GM18873 (cell line): Measurements from ENCODE around the gene MUC4.
"Not testable (repeated sequence)": the region's sequence is repeated elsewhere in the genome, so short reads cannot be mapped to it uniquely, and the experiment has no call there.

Source experiments
- ATAC-seq: cut with Tn5 transposase; IDR thresholded peaks from one replicate; pipeline ENCODE4 v1.9.1; 2021; ENCODE audit warnings: mild to moderate bottlenecking, moderate library complexity, moderate number of reproducible peaks; ENCODE audit not compliant: unreplicated experiment, low FRiP score

MUC4 gene

DNA sequence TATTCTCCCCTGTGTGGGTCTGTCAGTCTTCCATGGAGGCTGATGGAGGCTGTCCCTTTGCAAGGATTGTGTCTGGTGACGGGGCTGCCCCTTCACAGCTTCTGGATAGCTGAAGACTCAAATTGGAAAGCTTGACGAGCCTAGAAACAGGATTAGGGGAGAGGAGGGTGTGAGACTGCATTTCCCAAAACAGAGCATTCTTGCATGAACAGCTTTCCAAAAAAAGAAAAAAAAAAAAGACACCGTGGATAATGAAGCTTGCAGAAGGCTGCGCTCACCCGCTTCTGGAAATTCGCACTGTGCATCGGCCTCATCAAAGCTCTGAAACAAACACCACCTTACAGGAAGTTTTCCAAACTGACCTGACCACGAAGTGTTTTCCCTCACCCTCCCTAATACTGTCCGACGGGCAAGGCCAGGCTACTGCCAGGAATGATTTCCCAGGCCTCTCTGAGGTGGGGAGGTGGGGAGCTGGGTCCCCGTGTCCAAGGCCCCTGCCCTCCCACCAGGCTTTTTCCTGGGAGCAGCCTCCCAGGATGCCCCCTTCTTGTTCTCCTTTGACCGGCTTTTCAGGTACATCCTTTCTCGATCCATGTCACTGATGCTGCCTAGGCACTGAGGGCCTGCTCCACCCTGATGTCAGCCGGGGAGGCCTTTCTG is 24.9 kb upstream of the MUC4 start:
- no peak for ATAC-seq

DNA sequence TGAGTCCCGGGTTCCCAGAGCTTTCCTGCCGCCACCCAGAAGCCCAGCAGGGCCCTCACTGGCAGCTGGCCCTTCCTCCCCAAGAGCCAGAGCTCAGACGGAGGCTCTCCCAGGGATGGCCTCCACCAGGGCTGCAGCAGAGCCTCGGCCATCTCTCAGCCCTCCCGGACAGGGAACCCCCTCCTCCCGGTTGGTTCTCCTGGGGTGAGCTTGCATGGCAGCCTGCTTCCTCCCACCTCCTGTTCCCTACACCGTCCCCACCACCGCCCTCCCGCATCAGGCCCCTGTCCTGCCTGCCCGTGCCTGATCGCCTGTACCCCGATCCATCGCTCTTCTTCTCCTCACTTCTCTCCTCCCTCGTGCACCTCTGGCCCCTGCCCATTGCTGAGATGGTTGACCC is 24.1 kb upstream of the MUC4 start:
- no peak for ATAC-seq

DNA sequence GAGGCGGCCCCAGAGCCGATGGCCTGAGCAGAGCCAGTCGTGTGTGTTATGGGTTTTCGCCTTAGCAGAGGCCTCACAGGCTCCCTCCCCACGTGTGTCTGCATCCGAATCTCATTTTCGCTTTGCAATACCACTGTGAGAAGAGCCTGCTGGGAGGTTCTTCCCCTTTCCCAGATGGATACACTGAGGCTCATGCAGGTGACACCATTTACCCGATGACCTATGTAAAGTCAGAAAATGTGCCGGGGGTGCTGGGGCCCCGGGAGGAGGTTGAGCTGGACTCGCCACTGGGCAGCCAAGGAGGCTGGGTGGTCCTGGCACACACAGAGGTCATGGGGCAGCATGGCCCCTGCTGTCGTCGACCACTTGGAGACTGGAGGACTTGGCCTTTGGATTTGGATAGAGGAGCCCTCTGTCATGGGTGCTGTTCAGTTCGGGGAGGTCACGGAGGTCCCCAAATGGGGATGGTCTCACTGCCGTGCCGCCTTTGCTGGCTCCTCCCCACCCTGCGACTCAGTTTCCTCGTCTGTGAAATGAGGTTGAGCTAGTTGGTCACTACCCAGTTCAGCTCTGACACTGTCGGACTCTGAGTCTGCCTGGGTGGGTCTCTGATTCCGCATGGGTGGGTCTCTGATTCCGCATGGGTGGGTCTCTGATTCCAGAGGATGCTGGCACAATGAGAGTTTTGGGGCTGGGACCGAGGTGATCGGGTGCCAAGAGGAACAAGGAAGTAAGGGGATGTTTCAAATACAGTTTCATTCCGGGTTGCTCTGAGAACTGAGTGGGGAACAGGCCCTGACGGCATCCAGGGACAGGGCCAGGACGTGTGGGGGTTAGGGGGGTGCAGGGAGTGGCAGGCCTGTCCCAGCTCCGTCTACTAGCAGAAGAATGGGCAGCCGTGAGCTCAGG is 23.2 kb upstream of the MUC4 start:
- ATAC-seq, result no peak

DNA sequence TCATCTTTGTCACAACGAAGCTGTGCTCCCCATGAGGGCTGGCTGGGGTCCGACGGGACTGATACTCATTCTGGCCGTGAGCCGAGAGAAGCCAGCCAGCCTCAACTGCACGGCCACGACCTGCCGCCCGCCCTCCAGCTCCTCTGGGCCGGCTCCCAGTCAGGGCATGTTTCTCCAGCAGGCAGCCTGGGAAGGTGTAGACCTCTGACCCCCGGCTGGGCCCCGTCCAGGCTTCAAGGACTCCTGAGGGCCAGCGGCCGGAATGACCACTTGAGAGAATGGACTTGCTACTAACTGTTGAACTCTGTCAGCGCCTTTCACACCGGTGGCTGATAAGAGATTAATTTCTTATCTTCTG is 18.1 kb upstream of the MUC4 start:
- ATAC-seq, result no peak

DNA sequence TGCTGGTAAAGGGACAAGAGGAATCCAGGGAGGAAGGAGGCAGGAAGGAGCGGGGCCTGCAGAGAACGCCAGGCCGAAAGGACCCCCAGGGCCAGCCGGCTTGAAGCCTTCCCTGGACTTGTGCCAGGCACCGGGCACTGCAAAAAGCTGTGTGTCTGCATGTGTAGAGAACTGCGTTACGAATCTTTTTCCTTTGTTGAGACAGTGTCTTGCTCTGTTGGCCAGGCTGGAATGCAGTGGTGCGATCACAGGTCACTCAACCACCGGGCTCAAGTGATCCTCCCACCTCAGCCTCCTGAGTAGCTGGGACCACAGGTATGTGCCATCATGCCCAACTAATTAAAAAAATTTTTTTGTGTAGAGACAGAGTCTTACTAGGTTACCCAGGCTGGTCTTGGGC is 17.0 kb upstream of the MUC4 start:
- ATAC-seq, result no peak

DNA sequence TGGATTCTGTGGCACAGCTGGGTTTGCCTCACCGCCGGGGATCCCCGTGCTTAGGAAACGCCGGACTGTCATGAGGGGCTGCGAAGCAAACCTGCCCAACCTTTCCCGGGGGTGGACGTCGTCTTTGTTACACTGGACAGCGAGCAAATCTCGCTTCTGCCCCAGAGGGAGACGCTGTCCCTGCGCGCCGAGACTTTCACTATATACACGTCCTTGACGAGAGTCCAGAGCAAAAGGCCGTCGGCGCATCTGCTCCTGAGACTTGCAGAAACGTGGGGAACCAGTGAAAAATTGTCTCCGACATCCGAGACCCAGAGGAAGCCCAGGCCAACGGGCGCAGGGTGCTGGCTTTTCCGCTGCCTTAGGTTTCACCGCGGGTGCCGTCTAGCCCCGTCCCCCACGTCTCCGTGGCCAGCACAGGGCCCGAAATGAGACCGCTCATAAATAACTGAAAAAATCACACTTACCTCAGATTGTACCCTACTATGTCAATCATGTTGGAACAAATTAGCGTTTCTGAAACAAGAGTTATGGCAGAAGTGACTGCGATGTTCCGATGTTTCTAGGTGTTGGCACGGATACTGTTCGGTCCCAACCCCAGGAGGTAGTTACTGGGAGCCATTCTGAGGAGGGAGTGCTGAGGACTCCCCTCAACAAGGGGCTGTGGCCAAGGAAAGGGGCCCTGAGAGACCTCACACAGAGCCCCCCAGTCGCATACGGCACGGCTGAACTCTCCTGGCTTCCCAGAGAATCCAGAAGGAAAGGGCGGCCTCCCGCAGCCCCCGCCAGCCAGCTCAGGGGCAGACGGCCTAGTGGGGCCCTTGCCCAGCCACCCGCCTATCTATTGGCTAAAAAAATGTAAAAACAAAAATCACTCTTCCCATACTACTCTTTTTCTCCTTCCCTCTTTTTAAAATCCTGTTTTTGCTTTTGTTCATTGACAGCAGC is 14.4 kb upstream of the MUC4 start:
- no peak for ATAC-seq

DNA sequence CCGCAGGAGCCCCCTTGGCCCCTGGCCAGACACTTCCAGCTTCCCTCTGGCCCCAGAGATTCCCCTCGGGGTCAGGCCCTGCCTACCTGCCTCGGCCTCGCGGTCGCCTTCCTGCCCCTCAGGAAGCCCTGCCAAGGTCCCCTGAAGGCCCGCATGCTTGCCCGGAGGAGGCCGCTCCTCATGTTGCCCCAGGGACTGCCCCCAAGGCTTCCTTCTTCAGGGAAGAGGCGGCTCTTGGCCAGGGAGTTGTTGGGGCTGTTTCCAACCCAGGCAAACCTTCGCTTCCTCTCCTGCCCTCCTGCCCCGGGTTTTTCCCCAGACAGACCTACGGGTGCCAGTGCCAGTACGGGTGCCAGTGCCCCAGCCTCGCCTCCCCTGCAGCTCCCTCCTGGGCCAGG is 13.5 kb upstream of the MUC4 start:
- no peak for ATAC-seq

DNA sequence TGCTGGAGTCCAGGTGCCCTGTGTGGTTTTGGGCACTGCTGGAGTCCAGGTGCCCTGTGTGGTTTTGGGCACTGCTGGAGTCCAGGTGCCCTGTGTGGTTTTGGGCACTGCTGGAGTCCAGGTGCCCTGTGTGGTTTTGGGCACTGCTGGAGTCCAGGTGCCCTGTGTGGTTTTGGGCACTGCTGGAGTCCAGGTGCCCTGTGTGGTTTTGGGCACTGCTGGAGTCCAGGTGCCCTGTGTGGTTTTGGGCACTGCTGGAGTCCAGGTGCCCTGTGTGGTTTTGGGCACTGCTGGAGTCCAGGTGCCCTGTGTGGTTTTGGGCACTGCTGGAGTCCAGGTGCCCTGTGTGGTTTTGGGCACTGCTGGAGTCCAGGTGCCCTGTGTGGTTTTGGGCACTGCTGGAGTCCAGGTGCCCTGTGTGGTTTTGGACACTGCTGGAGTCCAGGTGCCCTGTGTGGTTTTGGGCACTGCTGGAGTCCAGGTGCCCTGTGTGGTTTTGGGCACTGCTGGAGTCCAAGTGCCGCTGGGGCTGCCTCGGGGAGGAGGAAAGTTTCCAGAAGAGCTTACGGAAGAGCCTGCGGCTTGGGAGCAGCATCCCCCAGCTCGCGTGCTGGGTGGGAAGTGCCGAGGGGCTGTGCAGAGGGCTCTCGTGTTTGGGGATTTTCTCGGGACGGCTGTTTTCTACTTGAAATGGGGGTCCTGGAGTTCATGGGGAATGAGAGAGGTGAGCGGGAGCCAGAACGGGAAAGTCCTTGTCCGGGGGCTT is 12.9 kb upstream of the MUC4 start:
- not testable (repeated sequence) for ATAC-seq

DNA sequence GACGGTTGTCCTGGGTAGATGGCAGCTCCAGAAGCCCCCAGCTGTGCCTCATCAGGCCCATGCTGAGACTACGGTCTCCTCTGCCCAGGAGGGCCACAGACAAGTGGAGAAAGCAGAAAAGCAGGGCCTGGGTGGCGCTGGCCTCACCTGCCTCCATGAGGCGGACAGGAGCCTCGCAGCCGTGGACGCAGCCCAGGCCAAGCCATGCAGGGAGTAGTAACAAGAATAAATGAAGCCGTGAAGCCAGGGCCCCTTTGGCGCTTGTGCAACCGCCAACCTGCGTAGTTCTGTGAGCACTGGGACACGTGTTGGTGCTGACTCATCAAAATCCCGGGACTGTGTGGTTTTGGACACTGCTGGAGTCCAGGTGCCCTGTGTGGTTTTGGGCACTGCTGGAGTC is 12.3 kb upstream of the MUC4 start:
- no peak for ATAC-seq

DNA sequence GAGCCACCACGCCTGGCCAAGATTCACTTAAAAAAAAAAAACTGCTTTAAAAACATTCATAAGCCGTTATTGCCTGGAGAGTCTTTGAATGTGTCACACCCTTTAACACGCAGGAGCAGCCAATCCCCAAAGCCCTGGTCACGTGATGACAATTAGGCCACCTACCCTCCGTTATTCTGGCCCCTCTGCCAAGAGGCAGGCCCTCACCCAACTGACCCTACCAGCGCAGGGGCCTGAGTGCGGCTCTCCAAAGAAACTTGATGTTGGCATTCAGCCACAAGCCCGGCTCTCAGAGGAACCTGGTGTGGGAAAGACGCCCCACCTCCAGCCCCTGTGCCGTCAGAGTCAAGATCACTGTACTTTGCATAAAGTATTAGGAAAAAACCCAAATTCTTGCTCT is 11.6 kb upstream of the MUC4 start:
- no peak for ATAC-seq

DNA sequence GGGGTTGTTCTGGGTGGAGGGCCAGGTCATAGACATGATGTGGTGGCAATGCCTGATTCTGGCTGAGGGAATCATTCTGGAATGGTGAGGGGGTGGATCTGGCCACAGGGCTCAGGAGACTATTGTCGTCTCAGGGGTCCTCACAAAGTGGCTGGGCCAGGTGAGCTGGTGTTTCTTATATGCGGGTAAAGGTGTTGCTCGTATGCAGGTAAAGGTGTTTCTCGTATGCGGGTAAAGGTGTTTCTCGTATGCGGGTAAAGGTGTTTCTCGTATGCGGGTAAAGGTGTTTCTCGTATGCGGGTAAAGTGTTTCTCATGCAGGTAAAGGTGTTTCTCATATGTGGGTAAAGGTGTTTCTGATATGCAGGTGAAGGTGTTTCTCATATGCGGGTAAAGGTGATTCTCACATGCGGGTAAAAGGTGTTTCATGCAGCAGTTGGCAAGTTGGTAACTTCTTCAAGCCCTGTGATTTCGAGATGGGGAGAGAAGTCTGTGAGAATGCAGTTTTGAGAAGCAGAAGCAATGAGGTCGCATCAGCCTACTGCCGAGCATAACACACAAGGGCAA is 10.5 kb upstream of the MUC4 start:
- no peak for ATAC-seq

DNA sequence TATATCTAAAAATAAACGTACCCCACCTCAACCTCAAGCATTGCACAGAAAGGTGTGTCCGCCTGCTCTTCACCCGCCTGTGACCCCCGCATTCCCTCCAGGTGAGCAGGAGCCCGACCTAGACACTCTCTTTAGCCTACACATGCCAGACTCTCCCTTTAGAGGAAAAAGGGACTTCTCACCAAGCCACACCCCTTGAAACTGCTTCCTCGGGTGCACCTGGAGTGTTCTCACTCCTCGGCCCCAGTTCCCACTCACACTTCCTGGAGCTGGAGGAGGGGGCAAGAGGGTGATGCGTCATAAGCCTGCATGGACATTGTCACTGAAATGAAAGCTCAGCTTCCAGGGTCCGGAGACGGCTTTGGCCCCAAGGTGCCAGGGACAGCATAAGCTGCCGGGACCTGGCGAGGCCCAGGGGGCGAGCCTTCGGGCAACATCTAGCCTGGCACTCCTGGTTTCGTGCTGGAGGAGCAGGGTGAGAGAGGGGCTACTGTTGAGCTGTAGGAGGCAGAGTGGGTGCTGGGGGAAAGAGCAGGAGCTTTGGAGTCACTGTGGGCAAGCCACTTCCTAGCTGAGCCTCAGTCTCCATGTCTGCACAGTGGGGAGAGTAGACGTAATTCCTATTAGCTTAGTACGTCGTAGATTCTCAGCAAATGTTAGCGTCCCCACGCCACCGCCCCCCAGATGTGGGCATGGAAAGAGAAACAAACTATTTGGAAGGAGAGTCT is 9.8 kb upstream of the MUC4 start:
- ATAC-seq, result no peak

DNA sequence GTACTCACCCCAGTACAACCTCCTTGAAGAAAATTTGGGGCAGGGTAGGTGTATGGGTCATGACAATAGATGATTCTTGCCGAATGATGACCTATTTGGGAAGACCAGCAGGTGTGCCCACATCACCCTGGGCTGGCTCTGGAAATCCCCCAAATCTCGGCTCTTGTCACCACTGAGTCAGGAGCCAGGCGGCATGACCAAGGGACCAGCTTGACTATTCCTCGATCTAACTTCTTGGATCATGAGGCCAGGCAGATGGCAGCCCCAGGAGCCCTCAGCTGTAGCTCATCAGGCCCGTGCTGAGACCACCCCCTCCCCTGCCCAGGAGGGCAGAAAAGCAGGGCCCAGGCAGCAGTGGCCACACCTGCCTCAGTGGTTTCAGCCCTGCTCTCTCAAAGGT is 9.2 kb upstream of the MUC4 start:
- no peak for ATAC-seq

DNA sequence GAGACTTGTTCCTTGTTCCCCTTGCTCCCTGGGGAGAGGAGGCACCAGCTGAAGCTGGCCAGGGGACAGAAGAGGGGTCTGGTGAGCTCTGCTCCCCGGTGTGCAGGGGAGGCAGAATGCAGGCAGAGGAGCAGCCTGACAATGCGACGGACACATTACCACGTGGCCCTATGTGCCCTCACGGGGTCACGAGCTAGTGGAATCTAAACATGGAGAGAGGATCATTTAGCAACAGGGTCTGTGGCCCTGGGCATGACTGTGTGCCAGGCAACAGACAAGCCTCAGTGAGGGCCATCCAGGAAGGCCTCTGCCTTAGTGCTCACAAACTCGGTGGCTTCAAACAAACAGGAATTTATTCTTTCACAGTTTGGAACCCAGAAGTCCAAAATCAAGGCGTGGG is 8.5 kb upstream of the MUC4 start:
- no peak for ATAC-seq

DNA sequence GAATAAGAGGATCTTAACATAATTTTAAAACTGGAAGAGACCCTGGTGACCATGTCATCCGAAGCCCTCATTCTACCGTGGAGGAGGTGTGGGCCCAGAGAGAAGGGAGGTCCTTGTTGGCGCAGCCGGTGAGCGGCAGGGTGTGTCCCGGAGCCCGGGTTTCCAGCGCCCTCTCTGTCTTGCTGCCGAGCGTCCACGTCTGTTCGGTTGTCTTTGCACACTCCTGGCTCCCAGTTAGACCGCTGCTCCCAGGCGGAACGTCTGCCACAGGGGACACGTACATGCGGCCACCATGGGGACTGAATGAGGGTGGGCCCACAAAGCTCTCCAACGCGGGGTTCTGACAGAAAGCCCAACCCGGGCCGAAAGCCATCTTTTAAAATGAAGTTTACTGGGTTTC is 6.6 kb upstream of the MUC4 start:
- ATAC-seq, result no peak

DNA sequence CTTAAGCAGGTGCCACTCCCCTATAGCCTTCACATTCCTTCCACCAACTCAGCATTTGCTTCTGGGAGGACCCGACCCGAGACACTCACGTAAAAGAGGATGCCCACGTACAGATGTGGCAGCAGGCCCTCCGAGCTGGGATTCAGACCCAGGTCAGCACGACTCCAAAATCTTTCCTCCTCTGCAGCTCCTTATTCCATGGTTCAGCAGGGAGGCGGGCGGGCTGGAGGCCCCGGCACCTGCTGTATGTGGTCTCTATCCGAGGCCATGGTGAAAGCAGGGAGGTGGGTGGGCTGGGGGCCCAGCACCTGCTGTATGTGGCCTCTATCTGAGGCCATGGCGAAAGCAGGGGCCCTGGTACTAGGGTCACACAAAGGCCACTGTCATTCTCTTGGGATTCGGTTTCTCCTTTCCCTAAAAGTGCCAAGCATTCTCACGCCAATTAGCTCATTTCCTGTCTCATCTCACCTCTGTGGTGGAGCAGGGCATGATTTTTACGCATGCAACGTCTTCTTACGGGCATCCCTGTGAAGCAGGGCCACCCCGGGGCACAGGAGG is 5.9 kb upstream of the MUC4 start:
- no peak for ATAC-seq

DNA sequence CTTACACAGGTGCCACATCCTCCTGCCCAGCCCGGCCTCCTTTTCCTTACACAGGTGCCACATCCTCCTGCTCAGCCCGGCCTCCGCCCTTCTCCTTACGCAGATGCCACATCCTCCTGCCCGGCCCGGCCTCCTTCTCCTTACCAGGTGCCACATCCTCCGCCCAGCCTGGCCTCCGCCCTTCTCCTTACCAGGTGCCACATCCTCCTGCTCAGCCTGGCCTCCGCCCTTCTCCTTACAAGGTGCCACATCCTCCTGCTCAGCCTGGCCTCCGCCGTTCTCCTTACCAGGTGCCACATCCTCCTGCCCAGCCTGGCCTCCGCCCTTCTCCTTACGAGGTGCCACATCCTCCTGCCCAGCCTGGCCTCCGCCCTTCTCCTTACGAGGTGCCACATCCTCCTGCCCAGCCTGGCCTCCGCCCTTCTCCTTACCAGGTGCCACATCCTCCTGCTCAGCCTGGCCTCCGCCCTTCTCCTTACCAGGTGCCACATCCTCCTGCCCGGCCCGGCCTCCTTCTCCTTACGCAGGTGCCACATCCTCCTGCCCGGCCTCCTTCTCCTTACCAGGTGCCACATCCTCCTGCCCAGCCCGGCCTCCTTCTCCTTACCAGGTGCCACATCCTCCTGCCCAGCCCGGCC is 4.7 kb upstream of the MUC4 start:
- not testable (repeated sequence) for ATAC-seq

DNA sequence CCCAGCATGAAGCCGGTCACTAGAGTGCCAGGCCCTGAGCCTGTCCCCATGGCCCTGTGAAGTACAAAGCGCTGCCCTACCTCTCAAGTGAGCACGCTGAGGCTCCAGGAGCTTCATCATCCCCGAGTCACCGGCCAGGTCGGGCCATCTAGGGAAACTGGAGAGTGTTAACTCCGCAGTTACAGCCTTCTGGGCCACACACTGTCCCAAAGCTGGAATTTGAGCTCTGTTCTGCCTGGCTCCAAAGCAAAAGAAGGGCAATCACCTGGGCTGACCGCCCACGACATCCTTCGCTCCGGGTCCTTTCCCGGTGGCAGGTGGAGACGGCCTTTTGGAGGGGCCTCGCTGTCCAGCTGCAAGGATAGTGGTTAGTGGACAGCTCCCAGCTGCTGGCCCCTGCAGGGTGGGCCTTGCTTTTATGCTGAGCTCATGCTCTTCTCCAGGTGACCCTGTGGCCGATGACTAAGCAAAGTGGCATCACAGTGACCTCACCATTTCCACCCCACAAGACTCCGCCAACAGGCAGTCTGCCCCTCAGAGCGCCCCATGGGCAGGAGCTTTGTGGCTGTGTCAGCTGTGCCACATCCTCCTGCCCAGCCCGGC is 3.5 kb upstream of the MUC4 start:
- ATAC-seq, result no peak
